Measurements from ENCODE around the gene TBC1D1.

DNA sequence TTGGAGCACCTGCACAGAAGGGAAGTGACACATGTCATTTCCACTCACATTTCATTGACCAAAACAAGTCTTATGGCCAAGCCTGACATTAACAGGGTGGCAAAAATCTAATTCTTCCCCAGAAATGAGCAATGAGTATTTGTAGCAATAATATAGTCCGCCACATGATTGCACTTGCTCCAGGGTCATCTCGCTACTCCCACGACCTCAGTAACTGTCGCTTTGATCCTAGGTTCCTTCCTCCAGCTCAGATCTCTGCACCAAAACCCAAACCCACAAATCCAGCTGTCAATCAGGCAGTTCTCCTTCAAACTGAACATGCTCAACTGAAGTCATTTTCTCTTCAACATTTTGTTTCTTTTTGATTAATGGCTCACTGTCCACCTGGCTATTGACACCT, 44.1 kb downstream of the TBC1D1 start:
- TF ChIP-seq, protein P1, sequence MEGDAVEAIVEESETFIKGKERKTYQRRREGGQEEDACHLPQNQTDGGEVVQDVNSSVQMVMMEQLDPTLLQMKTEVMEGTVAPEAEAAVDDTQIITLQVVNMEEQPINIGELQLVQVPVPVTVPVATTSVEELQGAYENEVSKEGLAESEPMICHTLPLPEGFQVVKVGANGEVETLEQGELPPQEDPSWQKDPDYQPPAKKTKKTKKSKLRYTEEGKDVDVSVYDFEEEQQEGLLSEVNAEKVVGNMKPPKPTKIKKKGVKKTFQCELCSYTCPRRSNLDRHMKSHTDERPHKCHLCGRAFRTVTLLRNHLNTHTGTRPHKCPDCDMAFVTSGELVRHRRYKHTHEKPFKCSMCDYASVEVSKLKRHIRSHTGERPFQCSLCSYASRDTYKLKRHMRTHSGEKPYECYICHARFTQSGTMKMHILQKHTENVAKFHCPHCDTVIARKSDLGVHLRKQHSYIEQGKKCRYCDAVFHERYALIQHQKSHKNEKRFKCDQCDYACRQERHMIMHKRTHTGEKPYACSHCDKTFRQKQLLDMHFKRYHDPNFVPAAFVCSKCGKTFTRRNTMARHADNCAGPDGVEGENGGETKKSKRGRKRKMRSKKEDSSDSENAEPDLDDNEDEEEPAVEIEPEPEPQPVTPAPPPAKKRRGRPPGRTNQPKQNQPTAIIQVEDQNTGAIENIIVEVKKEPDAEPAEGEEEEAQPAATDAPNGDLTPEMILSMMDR (conservative IDR thresholded peaks at IDR 0.05; ENCODE audit: low read depth, low read length) = no peak
- TF ChIP-seq EZH2phosphoT487 (IDR thresholded peaks at IDR 0.05; ENCODE audit: borderline replicate concordance, low read length) (no peak), EZH2 (IDR thresholded peaks at IDR 0.05; ENCODE audit: low read length, unreplicated experiment) (no peak)

All from PC-3 (cell line).